CD4-positive, alpha-beta T cell treated with Interleukin-17A for 1 hour (primary cell): Measurements from ENCODE around the gene C11orf21.

Source experiments
- DNase-seq: peaks from one replicate; pipeline ENCODE4 v3.0.0-alpha.2; 2020

C11orf21 gene

DNA sequence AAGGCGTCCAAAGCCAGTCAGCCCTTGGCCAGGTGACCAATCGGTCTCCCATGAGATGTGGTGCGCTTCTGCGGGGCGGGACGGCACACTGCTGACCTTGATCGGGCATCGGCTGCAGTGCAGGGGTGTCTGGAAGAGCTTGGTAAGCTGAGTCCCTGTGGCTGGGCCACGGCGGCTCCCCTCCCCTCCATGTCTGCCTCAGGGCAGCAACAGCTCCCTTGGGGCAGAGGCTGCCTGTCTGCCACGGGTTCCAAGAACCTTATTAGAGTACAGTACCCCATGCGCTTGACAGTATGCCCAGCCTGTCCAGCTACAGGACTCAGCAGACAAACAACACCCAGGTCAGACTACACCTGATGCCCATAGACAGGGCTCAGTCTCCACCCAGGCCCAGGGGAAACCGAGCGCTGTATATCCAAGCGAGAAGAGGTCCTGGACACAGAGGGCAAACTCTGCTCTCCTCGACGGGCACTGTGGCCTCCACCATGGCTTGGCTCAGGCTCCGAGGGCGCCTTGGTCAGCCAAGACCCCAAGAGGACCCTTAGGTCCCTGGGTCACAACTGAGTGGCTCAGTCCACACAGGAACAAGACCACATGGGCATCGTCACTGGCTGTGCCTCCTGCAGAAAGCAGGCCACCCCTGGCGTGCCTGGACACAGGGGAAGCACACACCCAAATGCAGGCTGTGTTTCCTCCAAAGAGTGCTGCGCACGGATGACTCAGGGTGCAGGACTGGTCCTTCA lies 19.0 kb upstream of the C11orf21 start:
- DNase-seq: no peak

DNA sequence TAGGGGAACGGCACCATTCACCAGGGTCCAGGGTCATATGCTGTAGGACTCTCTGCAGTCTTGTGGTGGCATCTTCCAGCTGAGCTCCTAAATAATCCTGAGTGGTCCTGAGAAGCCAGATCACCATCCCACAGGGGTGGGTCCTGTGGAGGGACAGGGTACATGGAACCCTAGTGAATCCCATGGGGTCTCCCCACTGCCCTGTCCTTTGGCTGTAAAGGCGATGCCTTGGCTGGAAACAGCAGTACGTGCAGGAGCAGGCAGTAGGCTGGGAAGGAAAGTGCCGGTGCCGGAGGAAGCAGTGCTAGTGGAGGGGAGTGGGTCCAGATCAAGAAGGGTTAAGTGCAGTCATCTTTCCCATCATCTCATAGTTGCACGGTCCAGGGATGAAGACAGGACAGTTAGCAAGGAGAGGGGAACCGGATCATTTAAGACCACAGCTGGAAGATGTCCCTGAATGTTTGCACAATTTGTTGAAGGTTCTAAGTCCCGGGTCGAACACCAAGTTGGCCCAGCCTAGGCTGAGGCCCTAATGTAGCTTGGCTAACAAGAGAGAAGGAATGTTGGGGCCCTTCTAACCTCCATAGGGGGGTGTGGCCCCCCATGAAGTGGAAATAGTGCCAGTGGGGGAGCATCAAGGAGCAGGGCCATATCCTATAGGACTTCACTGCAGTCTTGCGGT lies 18.2 kb upstream of the C11orf21 start:
- no peak for DNase-seq

DNA sequence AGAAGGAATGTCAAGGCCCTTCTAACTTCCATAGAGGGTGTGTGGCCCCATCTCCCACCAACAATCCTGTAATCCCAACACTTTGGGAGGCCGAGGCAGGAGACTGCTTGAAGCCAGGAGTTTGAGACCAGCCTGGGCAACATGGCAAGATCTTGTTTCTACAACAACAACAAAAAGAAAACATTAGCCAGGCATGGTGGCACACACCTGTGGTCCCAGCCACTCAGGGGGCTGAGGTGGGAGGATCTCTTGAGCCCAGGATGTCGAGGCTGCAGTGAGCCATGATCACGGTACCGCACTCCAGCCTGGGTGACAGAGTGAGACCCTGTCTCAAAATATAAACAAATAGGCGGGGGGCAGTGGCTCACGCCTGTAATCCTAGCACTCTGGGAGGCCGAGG lies 17.0 kb upstream of the C11orf21 start:
- DNase-seq: no peak

DNA sequence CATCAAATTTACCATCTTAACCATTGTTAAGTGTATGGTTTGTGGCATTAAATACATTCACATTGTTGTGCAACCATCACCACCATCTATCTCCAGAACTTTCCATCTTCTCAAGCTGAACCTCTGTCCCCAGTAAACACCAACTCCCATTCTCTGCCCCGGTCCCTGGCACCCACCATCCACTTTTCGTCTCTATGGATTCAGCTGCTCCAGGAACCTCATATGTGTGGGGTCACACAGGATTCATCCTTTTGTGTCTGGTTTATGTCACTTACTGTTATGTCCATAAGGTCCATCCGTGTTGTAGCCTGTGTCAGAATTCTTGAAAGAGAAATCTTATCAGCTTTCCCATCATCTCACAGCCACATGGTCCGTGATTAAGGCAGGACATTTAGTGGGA lies 16.4 kb upstream of the C11orf21 start:
- DNase-seq: no peak

DNA sequence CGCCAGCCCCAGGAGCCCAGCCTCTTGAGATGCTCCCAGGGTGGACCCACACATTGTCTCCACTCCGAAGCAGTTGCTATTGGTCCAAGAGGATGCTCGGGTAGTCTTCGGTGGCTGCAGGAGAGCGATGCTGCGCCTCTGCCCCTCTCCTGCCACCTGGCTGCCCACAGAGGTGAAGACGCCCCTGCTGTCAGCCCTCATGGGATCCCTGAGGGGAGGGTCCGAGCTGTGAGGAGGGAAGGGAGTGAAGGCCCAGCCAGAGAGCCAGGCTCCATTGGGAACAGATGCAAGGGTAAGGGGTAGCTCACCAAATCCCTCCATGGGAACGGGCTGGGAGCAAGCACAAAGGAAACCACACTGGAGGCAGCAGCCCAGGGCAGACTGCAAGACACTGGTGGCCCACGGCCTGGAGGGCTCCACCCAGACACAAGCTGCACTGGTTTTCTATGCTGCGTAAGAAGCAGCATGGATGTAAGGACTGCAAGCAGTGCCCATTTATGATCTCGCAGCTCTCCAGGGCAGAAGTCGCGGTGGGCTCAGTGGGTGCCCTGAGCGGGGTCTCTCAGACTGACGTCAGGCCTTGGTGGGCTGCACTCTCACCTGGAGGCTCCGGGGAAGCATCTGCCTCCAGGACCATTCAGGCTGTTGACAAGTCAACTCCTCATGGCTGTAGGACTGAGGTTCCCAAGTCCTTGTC lies 15.8 kb upstream of the C11orf21 start:
- no peak for DNase-seq

DNA sequence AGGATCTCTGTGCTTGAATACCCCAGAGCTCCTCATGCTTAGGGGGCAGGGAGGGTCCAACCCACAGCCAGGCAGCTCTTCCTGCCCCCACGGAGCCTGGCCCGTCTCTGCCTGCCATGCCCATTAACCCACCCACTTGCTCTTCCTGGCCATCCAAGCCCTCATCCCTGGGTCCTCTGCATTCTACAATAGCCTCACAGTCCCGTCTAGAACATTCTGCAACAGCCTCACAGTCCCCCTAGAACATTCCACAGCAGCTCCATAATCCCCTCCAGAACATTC lies 15.2 kb upstream of the C11orf21 start:
- no peak for DNase-seq

DNA sequence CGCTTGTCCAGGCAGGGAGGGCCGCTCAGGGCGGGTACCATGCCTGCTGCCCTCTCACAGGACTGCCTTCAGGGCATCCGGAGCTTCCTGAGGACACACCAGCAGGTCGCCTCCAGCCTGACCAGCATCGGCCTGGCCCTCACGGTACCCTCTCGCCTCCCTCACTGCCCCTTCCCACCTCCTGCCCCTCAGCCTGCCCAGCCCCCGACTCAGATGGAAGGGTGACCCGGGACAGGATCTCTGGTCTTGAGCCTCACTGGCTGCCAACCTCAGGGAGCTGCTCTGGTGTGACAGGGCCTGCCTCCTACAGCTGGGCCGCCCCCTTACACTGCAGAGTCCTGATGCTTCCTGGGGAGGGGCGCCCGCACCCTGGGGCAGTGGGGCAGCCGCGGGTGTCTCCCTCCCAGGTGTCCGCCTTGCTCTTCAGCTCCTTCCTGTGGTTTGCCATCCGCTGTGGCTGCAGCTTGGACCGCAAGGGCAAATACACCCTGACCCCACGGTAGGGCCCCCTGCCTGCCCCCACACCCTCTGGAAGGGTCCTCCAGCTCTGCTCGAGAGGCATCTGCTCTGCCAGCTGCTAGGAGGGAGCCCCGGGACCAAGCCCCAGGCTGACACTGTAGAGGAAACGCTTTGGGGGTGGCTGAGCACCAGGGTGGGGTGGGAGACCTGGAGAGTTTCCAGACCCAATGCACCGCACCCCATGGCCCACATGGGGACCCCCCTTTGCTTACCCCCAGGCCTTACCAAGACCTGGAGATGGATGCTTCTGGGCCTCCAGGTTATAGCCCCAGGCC lies 14.6 kb upstream of the C11orf21 start:
- no peak for DNase-seq

DNA sequence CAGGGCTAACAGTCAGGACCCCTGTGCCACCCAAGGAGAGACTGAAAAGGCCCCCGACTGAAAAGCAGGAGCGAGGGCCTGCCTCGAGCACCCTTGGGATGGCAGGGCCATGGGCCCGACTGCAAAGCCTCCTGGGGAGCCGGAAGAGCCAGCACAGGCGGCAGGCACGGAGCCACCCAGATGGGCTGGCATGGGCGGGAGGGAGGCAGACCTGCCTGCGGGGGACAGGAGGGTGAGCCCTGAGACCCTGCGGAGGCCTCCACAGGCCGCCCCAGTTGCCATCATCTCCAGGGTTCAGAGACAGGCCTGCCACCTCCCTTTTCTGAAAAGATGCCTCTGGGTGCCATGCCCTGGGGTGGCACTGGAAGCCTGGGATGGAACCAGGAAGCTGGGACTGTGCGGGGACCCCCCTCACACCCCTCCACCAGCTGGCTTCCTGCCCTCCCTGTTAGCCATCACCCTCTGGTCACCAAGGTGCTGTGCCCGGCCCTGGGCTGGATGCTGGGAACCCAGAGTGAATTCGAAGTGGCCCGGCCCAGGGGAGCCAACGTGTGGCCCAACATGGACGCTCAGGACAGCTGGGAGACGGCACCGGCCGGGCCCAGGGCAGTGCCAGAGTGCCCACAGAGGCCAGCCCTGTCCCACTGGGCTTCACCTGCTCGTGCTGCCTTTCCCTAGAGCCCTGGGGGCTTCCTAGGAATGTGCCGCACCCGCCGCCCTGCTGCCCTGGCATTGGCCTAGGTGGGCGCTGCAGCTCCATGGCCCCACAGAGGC lies 13.9 kb upstream of the C11orf21 start:
- DNase-seq: no peak

DNA sequence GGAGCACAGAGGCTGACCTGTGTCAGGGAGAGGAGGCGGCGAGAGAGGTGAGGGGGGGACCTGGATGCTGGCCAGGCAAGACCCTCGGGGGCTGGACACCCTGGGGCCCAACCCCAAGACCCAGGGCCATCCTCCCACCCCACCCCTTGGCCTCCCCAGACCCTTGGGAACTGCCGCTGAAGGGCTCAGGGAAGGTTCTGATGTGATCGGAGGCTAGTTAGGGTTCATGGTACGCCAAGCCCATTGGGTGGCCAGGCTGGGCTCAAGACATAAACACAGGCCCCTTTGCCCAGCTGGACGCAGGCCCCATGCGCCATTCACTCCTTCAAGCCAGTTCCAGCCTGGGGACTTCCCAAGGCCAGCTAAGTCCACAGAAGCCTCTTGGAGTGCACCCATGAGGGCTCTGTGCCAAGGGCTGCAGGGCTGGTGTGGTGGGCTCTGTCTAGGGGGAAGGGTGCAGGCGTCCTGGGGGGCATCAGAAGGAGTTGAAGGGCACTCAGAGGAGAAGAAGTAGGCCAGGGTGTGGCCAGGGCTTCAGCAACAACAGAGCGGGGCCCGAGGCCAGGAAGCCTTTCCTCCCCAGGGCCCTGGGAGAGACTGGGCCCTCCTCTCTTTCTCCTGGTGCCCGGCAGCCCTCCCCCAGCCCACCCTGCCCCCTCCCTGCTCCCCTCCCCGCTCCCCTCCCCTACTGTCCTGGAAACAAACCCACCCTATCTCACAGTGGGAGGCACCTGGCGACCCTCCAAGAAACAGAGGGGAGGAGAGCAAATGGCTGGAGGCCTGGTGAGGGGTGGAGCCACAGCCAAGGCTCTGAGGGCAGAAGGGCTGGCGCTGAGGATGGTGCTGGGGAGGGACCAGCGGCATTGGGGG lies 13.0 kb upstream of the C11orf21 start:
- DNase-seq: no peak

DNA sequence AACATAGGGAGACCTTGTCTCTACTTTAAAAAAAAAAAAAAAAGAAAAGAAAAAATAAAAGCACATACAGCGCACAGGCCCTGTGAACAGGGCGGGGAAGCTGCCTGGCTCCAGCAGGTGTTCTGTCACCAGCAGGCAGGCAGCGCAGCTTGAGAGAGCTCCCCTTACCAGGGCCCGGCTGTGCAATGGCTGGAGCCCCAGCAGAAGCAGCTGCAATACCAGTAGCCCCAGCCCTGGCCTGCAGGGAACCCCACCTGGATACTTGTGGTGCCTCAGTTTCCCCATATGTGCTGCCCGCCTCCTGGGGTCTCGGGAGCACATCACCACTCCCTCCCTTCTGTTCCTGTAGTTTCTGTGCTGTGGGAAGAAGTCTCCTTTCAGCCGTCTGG lies 12.4 kb upstream of the C11orf21 start:
- no peak for DNase-seq

DNA sequence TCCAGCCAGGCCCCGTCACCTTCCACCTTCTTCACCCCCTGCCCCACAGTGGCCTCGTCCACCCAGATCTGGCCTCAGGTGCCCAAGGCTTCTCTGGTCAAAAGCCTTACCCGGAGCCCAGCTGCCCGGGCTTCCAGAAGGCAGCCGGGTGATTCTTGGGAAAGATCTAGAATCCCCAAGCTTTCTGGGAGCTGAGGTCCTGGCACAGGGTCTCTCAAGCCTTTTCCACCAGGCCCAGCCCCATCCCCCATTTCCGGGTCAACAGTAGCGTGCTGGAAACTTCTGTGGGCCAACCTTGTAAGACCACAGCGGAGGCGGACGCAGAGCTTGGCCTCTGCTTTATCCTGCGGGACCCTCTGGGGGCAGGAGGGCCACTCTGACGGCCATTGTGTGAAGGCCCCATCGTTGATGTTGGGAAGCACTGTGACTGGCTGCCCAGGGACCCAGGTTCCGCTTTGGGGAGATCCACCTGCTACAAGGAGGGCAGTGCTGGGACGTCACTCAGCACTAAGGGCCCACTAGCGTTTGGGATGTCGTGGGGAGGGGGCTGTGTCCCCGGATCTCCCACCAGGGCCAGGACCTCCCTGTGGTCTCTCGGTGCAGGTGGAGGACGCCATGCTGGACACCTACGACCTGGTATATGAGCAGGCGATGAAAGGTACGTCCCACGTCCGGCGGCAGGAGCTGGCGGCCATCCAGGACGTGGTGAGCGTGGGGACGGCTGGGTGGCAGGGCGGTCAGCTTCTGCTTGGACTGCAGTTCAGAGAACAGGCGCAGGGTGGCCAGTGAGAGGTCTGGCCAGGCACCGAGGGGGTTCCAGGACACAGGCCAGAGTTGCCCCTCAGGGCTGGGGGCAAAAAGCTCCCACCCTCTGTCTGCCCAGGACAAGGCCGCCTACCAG lies 11.6 kb upstream of the C11orf21 start:
- DNase-seq: no peak

DNA sequence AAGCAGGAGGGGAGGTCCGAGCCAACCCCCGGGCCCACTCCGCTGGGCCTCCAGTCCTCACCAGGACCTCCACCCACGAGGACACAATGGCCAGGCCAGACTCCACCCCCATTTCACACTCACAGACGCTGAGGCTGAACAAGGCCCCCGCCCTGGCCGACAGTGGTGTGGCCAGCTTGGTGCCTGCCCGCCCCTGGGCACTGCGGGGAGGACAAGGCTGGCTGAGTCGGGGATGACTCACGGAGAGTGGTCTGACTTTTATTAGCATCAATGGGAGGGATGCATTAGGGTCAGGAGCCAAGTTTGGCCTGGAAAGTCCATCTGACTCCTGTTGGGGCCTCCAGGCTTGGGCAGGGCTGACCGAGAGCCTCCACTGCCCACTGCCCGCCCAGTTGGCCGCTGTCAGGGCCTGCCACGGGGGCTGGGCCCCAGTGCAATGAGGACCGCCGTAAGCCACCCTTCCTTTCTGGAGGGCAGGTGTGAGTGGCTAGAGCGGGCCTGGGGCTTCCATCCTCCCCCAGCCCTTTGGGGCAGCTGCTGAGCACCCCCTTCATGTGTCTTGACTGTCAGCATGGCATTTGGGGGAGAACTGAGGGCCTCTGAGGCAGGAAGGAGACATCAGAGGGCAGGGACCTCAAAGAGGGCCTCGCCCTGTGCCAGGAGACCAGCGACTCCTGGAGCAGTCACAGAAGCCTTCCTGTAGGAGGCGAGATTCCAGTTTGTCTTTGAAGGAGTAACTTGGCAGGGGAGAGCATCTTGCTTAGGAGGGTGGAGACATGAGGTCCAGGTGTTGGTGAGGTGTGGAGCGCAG lies 10.7 kb upstream of the C11orf21 start:
- DNase-seq: no peak

DNA sequence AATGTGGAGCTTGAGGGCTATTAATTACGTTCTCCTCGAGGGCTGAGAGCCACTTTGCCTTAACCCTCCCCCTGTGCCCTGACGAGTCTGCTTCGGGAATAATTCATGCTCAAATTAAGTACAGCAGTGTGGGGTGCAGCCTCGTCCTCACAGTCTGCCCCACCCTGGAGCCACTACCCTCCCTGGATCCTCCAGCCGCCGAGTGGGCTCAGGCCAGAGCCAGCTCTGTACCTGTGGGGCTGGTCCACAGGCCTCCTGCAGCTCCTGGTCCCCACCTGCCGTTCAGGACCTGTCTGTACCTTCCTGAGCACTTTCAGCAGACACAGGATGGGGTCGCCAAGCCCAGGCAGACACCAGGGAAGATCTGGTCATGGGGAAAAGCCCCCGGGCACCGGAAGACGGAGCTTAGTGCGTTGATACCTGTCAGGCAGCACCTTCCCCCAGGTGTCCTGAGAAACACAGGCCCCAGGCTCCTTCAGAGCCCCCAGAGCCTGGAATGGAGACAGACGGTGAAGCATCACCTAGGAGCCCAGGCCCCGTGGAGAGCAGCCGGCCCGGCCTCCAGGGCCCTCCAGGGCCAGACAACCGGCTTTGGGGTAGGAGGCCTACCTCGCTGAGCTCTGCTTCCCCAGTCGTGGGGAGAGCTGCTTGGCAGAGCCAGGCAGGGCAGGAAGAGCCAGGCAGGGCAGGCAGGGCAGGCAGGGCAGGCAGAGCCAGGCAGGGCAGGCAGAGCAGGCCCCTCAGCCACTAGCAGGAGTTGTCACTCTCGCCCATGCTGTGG lies 9.8 kb upstream of the C11orf21 start:
- DNase-seq: no peak

DNA sequence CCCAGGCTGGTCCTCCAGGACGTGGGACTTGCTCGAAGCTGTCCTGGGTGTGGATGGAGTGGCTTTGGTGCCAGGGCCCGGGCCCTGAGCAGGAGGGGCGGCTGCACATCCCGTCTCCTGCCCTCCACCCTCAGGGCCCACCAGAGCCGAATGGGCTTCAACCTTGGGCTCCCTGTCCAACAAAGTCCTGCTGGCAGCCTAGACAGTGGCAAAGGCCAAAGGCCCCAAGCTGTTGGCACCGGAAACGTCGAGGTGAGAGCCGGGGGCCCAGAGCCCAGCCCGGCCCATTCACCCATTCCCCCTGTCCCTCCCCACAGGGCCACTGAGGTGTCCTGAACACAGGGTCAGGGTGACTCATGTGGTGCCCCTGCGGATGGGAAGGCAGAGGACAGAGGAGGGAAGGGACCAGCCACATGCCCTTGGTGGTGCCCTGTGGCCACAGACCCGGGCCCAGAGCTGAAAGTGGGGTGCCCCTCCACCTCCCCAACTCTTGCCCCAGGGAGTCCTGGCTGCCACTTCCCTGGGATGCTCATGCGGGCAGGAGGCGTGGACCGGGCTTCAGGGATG lies 9.2 kb upstream of the C11orf21 start:
- no peak for DNase-seq

DNA sequence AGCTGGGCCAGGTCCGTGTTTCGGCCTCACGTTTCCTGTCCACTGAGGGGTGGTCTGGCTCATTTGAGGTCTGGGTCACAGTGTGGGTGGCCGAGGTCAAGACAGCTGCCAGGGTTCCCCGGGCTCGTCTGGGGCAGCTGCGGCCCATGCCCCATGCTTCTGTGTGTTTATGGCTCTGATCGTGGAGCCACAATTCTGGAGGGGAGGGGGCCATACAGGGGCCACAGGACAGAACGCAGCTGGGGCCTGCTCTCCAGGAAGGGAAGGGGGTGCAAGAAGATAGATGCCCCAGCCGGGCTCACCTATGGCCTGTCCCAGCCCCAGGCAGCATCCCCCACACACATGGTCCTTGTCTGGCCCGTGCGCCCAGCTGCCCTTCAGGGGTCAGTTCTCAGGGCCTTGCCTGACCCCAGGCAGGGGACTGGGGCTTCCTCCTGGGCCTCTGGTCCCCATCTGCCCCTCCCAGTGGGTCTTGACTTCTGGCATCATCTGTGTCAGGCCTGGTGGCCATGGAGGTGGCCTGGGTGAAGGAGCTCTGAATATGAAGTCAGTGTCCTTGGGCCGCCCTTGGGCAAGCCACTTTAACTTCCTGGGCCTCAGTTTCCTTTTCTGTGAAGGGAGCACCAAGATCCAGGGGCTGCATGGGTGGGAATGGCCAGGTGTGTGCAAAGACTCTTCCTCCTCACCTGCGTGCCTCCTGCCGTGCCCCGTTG lies 8.5 kb upstream of the C11orf21 start:
- no peak for DNase-seq

DNA sequence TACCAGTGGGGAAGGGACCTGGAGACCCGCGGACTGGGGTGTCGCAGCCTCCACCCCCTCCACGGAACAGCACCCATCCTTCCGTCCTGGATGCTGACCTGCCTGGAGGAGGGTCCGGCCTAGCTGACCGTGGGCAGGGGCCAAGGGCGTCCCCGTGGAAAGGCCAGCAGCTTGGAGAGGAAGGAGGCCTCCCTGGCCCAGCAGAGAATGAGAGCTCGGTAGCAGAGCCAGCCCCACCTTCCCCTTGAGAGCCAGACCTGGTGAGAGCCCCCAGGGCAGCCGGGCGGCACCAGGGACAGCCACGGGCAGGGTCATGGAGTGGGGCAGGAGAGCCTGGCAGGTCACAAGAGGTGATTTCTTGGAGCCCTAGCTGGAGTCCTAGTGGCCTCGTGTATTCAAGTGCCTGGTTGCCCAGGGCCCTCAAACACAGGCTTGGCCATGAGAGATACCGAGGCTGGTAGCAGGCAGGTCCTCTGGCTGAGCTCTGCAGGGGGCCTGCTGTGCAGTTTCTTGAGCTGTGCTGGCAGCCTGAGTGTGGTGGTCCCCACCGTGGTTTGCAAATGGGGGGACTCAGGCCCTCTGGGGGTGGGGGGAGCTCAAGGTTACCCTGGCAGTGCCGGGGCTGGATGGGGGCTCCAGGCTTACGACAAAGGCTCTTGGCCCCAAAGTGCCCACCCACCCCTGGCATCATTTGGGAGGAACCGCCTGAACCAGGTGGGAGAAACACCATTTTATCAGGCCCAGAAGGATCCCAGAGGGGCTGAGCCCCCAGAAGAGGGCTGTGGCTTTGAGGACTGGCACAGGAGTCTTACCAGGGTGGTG lies 7.7 kb upstream of the C11orf21 start:
- no peak for DNase-seq

DNA sequence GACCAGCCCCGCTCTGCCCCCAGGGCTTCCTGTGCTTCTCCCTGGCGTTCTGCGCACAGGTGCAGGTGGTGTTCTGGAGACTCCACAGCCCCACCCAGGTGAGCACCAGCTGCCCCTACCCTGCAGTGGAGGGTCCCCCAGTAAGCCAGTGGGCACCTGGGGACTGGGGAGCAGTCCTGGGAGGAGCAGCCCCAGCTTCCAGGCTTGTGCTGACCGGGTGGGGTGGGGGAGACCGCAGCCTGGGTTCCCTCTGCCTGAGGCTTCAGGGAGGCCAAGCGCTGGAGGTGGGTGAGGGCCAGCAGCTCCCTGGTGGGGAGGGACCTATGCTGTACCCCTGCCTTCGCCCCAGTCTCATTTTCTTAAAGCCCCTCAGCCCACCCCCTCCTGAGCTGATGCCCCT lies 7.0 kb upstream of the C11orf21 start:
- no peak for DNase-seq
